Measurements from ENCODE around the gene PPIF.

PPIF gene

DNA sequence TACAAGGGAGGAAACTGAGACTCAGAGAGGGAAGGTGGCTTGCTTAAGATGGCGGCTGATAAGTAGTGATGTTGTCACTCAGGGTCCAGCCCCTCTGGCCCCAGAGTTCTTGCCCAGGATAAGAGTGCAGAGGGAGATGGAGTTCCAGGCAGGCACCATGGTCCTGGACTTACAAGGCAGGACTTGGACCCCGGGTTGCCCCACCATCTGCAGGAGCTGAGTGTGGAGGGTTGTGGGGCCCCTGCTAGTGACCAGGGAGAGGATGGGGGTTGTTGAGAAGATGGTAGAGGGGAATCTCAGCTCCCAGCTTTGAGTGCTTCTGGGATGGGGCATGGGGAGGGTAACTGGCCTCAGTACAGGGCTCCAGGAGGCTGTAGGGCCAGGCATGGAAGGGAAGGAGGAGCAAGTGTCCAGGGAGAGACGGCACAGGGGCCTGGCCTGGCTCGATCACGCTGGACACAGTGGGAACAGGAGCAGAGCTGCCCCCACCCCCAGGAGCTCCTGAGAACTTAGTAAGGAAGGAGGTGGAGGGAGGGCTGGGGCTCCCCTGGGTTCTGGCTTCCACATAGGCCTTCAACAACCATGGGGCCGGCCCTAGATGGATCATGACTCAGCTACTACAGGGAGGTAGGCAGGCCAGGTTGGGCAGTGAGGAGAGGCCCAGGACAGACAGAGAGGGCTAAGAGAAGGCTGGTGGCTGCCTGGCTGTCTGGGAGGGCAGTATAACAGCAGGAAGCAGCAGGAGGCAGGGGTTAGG, 28.2 kb downstream of the PPIF start:
- TF ChIP-seq TARDBP (IDR thresholded peaks at IDR 0.05) (no peak), ZNF384 (IDR thresholded peaks at IDR 0.05) (no peak), FOXA1 (IDR thresholded peaks at IDR 0.05) (no peak), SUZ12 (IDR thresholded peaks at IDR 0.05) (no peak), LEF1 (IDR thresholded peaks at IDR 0.05; ENCODE audit: borderline replicate concordance) (no peak), BHLHE40 (IDR thresholded peaks at IDR 0.05; ENCODE audit: borderline replicate concordance) (no peak), FOXK2 (IDR thresholded peaks at IDR 0.05) (no peak), HDGF (IDR thresholded peaks at IDR 0.05; ENCODE audit: borderline replicate concordance) (no peak), ARNT (IDR thresholded peaks at IDR 0.05) (no peak), ELF4 (IDR thresholded peaks at IDR 0.05) (no peak), NFRKB (IDR thresholded peaks at IDR 0.05) (no peak), CTBP1 (IDR thresholded peaks at IDR 0.05; ENCODE audit: borderline replicate concordance) (no peak), SP1 (IDR thresholded peaks at IDR 0.05) (no peak)
- TF ChIP-seq, protein P1, sequence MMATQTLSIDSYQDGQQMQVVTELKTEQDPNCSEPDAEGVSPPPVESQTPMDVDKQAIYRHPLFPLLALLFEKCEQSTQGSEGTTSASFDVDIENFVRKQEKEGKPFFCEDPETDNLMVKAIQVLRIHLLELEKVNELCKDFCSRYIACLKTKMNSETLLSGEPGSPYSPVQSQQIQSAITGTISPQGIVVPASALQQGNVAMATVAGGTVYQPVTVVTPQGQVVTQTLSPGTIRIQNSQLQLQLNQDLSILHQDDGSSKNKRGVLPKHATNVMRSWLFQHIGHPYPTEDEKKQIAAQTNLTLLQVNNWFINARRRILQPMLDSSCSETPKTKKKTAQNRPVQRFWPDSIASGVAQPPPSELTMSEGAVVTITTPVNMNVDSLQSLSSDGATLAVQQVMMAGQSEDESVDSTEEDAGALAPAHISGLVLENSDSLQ (IDR thresholded peaks at IDR 0.05) = no peak
- POLR2A ChIA-PET = no interaction called here
- DNase-seq (ENCODE audit: extremely low spot score) = no peak
- CTCF ChIA-PET = interaction anchor here (0.9 kb wide), 1 partner anchor 126 kb away, joined by 3 read pairs; no protein-coding TSS in a partner anchor

DNA sequence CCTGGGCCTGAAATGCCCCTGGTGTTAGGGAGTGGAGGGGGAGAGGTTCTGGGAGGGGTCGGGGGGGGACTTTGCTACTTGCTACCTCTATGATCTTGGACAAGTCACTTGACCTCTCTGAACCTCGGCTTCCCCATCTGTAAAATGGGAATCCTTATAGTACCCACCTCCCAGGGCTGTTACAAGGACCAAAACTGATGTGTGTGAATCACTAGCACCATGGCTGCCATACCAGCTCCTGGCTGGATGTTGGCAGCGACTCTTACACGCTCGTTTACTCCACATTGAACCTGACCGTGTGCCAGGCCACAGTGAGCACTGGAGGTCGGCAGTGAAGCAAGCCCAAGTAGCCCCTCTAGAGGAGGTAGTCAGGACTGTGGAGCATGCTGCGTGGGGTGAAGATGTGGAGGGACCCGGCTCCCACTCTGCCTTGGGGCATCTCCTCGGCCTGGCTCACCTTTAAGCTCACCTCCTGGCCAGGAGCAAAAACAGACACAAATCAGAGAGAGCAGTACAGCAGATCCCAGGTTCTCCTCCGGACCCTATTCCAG, 28.9 kb downstream of the PPIF start:
- TF ChIP-seq SP1 (IDR thresholded peaks at IDR 0.05) = no peak
- TF ChIP-seq ARNT (IDR thresholded peaks at IDR 0.05) = no peak
- no peak for TF ChIP-seq NFRKB (IDR thresholded peaks at IDR 0.05)
- ChIA-PET CTCF (interaction anchor here (0.9 kb wide), 1 partner anchor 126 kb away, joined by 3 read pairs; no protein-coding TSS in a partner anchor), POLR2A (no interaction called here)
- DNase-seq (ENCODE audit: extremely low spot score) = no peak

DNA sequence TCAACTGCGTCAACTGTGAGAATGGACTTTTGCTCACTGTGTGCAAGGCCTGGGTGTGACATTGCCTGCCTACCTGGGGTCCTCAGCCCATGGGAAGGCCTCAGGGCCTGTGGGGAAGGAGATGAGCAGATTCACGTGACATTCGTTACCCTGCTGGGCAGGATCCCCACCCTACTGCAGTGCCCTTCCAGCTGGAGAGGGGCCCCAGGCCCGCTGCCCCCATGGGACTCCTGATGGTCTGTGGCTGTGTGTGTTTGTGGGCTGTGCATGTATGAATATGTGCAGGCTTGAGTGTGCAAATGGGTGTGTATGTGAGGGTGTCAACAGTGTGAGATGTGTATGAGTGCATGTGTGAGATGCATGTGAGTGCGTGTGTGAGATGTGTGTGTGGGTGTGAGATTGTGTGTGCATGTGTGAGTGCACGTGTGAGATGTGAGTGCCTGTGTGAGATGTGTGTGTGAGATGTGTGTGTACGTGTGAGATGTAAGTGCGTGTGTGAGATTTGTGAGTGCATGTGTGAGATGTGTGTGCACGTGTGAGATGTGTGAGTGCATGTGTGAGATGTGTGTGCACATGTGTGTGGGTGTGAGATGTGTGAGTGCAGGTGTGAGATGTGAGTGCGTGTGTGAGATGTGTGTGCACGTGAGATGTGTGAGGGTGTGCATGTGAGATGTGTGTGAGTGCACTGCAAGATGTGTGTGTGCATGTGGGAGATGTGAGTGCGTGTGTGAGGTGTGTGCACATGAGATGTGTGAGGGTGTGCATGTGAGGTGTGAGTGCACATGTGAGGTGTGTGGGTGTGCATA, 29.7 kb downstream of the PPIF start:
- POLR2A ChIA-PET = no interaction called here
- CTCF ChIA-PET = no interaction called here
- DNase-seq (ENCODE audit: extremely low spot score) = no peak
- TF ChIP-seq NFRKB (IDR thresholded peaks at IDR 0.05) (no peak), SP1 (IDR thresholded peaks at IDR 0.05) (no peak), BHLHE40 (IDR thresholded peaks at IDR 0.05; ENCODE audit: borderline replicate concordance) (no peak), ELF4 (IDR thresholded peaks at IDR 0.05) (no peak), LEF1 (IDR thresholded peaks at IDR 0.05; ENCODE audit: borderline replicate concordance) (no peak), ARNT (IDR thresholded peaks at IDR 0.05) (no peak), SUZ12 (IDR thresholded peaks at IDR 0.05) (no peak), CTBP1 (IDR thresholded peaks at IDR 0.05; ENCODE audit: borderline replicate concordance) (no peak), TARDBP (IDR thresholded peaks at IDR 0.05) (no peak)
- TF ChIP-seq, protein P1 (IDR thresholded peaks at IDR 0.05) = no peak

DNA sequence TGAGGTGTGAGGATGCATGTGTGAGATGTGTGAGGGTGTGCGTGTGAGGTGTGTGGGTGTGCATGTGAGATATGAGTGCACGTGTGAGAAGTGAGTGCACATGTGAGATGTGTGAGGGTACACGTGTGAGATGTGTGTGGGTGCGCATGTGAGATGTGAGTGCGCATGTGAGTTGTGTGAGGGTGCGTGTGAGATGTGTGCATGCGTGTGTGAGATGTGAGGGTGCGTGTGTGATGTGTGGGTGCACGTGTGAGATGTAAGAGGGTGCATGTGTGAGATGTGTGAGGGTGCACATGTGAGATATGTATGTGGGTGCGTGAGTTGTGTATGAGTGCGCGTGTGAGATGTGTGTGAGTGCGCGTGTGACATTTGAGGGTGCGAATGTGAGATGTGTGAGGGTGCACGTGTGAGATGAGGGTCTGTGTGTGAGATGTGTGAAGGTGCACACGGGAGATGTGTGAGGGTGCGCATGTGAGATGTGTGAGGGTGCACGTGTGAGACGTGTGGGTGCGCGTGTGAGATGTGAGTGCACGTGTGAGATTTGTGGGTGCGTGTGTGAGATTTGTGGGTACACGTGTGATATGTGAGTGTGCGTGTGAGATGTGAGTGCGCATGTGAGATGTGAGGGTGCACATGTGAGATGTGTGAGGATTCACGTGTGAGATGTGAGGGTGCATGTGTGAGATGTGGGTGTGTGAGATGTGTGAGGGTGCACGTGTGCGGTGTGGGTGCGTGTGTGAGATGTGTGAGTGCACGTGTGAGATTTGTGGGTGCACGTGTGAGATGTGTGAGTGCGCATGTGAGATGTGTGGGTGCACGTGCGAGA, 30.5 kb downstream of the PPIF start:
- ChIA-PET CTCF (no interaction called here), POLR2A (no interaction called here)
- no peak; the same call in 1 of the 2 replicates for TF ChIP-seq SP1 (IDR thresholded peaks at IDR 0.05)
- TF ChIP-seq FOXA1 (IDR thresholded peaks at IDR 0.05) = no peak
- DNase-seq (ENCODE audit: extremely low spot score) = no peak

DNA sequence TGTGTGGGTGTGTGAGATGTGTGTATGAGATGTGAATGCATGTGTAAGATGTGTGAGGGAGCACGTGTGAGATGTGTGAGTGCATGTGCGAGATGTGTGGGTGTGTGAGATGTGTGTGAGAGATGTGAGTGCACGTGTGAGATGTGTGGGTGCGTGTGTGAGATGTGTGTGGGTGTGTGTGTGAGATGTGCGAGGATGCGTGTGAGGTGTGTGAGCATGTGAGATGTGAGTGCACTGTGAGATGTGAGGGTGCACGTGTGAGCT, 31.0 kb downstream of the PPIF start:
- POLR2A ChIA-PET = no interaction called here
- TF ChIP-seq FOXK2 (IDR thresholded peaks at IDR 0.05) (no peak), ZNF384 (IDR thresholded peaks at IDR 0.05) (no peak), ARNT (IDR thresholded peaks at IDR 0.05) (no peak), BHLHE40 (IDR thresholded peaks at IDR 0.05; ENCODE audit: borderline replicate concordance) (no peak), SP1 (IDR thresholded peaks at IDR 0.05) (no peak), CTBP1 (IDR thresholded peaks at IDR 0.05; ENCODE audit: borderline replicate concordance) (no peak), FOXM1 (IDR thresholded peaks at IDR 0.05; ENCODE audit: borderline replicate concordance) (no peak), LEF1 (IDR thresholded peaks at IDR 0.05; ENCODE audit: borderline replicate concordance) (no peak), FOXA1 (IDR thresholded peaks at IDR 0.05) (no peak), NFRKB (IDR thresholded peaks at IDR 0.05) (no peak), L3MBTL2 (conservative IDR thresholded peaks at IDR 0.05) (no peak), ELF4 (IDR thresholded peaks at IDR 0.05) (no peak), SUZ12 (IDR thresholded peaks at IDR 0.05) (no peak), HDGF (IDR thresholded peaks at IDR 0.05; ENCODE audit: borderline replicate concordance) (no peak)
- TF ChIP-seq, protein P1 (IDR thresholded peaks at IDR 0.05) = no peak
- no peak for DNase-seq (ENCODE audit: extremely low spot score)
- CTCF ChIA-PET = no interaction called here
